Head of caudate nucleus (tissue), 42 donors: ENCODE results near the gene ZNF609.
"Not testable (repeated sequence)": the region's sequence is repeated elsewhere in the genome, so short reads cannot be mapped to it uniquely, and the experiment has no call there.

Source experiments
- DNase-seq, 42 donors: peaks; one replicate each; pipeline versions ENCODE4 v3.0.0 to v3.0.0-alpha.2; 2020 to 2021; ENCODE audit warnings: mixed read lengths in 7 of 42
- intact Hi-C: fragments of 100-400 bp; cut with DNase I; formaldehyde crosslinking; loops from one replicate; pipeline ENCODE4 v1.15.0; 2022

ZNF609 gene

DNA sequence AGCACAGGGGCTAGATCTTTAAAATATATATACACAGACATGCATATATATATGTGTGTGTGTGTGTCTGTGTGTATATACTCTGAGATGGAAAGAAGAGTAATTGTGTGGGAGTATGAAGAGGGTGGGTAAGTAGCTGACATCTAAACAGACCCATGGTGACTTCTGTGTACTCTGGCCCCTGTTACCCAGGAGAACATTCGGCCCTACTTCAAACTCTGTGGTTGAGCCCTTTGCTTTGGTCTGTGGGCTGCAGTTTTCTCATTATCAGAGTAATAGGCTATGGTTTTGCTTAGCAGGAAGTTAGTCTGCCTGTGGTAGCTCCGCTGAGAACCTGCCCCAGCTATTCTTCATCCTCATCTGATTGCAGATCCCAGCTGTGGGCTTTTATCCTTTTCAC lies 173.6 kb downstream of the ZNF609 start:
- DNase-seq = no peak
- intact Hi-C loops = no loop called here

DNA sequence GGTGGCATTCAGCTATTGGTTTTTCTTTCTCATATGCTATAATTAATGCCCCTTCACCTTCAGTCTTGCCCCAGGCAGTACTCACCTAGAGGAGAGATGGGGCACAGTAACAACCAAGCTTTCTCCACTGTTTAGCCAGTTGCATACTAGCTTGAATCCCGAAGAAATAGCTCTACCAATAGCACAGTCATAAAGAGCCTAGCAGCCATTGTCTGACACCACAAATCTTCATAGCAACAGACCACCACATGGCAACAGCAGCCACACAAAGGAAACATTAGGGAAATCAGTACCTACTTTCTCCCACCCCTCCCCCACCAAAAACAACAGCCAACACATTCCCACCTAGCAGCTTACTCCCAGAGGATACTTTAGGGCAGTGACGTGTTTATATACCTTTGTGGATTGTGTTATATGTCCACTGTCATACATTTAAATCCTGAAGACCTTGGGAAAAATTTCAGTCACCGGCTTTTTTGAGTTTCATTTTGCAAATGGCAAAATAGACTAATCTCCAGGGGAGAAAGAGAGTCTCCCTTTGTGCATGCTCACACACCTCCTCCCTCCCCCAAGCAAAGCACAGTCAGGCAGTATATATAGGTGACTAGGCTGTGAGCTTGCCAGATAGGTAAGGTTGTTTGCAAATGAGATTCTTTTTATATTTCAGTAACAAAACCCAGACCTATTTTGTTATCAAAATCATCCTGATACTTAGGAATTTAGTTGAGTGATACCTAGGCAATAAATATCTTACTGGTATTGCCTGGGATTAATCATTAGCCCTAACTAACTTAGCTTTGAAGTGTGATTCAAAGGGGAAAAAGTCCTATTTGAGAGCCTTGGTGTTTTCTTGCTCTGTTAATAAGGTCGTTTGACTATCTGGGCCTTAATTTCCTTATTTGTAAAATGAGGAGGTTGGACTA lies 174.5 kb downstream of the ZNF609 start:
- intact Hi-C loops = no loop called here
- no peak for DNase-seq

DNA sequence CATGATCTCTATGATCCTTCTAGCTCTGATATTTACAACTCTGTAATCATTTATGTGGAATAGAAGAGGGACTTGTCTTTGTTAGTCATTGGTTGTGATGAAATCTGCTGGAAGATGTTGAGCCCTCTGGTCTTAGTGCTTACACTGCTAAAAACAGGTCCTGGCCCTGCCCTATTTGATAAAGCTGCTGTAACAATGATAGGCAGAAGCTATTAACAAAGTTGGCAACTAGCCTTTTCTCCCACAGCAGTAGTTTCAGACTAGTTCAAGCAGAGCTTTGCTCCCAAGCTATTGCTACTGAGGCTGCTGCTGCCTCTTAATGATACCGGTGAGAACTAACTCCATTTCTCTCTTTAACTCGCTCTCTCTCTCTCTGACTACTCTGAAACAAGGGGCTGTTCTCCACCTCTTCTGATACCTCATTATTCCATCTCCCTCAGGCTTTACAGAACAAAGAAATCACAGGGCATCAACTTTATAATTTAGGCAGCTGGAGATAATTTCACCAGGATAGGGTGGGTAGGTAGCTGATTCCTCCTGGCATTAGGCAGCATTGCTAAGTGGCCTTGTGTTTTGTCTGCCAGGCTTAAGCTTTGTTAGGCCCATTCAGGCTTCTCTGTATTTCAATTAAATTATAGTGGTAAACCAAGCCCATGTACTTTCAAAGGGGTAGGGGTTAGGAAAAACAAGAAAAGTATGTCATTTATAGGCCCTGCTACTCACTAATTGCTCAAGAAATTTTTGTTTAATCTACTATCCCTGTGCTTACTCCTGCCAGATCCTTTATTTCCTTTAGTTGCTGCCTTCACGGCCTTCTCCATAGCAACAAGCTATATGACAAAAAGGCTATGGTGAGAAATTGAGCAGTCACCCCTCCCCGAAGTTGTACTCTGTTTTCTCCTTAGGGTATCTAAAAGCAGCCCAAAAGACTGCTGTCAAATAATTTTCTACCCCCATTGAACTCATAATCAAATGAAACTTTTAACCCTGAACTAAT lies 175.4 kb downstream of the ZNF609 start:
- DNase-seq = no peak
- intact Hi-C loops = no loop called here

DNA sequence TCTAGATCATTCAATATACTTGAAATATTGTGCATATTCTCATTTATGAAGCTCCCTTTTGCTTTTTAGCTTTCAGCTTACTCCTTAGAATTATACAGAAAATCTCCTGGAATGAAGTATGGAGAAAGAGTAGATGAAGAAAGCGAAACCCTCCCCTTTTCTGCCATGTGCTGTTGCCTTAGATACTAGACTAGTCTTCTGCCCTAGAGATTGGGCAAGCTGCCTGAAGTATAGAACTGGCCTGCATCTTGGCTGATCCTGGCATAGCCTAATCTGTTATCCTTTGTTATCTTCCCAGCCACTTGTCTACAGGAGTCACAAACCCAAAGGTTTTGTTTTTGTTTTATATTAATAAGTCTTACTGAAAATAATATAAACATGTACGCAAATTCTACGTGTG lies 176.2 kb downstream of the ZNF609 start:
- no peak for DNase-seq
- intact Hi-C loops = no loop called here

DNA sequence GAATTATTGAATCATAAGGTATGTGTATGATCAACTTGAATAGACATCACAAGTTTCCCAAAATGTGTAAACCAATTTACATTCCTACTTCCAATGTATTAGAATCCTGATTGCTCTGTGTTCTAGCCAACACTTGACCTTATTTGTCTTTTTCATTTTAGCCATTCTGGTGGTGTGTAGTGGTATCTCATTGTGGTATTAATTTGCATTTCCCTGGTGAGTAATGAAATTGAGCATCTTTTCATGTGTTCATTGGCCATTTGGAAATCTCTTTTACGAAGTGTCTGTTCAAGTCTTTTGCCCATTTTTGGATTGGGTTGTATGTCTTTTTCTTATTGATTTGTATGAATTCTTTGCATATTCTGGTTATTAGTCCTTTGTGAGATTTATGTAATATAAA lies 177.0 kb downstream of the ZNF609 start:
- no peak for DNase-seq
- intact Hi-C loops = no loop called here

DNA sequence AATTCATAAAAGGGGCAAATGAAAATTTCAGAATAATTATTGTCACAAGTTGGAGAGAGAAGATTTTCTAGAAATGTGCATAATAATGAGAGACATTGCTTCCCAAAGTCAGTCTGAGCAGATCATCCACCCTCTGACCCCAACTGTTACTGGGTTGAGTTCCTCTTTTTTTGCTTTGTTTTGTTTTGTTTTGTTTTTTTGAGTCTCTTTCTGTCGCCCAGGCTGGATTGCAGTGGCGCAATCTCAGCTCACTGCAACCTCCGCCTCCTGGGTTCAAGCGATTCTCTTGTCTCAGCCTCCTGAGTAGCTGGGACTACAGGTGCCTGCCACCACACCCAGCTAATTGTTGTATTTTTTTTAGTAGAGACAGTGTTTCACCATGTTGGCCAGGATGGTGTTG lies 179.4 kb downstream of the ZNF609 start:
- DNase-seq, intact Hi-C loops: not testable (repeated sequence)

DNA sequence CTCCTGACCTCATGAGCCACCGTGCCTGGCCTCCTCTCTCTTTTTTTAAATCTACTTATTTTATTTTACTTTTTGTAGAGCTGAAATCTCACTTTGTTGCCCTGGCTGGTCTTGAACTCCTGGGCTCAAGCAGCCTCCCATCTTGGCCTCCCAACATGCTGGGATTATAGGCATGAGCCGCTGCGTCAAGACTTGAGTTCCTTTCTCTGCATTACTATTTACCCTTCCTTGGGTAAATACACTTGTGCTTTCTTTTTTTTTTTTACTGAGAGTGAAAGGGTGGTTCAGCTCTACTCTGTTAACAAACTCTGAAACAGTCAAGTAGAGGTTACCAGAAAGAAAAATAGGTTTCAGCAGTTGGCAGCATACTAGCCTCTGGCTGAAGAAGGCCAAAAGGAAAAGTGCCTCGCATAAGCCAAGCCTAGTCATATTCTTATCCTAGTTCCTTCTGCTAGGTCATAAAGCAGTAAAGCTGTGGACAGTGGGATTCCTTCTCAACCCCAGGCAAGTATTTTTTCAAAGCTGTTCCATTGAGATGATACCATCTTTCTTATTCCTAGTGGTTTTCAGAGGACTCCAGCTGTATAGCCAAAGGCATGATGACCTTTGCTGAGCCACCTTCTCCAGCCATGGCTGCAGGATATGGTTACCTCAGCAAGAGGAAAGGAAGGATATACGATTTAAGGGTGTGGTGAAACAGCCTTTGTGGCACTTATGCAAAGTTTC lies 179.9 kb downstream of the ZNF609 start:
- DNase-seq = no peak
- intact Hi-C loops = no loop called here

DNA sequence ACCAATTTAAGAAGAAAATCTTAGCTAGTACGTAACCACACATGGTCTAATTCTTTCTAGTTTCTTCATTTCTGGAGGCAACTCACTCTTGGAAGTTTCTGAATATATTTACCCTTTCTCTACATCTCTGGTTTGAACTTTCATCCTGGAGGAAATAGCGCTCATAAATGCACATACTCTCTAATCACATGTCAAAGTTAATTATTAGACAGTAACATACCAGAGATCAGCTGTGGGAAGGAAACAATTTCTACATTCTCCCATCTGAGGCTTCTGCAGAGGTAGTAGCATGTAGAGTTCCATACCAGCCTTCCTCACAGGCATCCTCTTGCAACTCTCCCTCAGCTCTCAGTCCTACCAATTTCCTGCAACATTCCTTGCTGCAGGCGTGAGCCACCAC lies 182.5 kb downstream of the ZNF609 start:
- DNase-seq = no peak
- intact Hi-C loops = no loop called here

DNA sequence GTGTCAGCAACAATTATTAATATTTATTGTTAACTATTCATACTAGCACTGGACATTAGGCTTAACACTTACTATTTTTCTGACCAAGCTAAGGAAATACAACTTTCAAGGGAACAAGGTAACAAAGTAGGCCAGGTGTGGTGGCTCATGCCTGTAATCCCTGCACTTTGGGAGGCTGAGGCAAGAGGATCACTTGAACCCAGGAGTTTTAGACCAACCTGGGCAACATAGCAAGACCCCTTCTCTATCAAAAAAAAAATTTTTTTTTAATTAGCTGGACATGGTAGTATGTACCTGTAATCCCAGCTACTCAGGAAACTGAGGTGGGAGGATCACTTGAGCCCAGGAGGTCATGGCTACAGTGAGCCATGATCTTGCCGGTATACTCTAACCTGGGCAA lies 183.3 kb downstream of the ZNF609 start:
- intact Hi-C loops = no loop called here

DNA sequence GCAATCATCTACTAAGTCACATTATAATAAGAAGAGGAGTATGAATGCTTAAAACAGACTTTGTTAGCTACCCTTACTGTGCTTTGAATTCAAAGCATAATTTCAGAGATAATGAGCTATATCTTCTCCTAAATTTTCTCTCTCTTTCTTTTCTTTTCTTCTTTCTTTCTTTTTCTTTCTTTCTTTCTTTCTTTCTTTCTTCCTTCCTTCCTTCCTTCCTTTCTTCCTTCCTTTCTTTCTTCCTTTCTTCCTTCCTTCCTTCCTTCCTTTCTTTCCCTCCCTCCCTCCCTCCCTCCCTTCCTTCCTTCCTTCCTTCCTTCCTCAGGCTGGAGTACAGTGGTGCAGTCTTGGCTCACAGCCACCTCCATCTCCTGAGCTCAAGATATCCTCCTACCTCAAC lies 184.4 kb downstream of the ZNF609 start:
- intact Hi-C loops, DNase-seq: not testable (repeated sequence)

More for the DNA sequence above, 183.3 kb downstream of the ZNF609 start:
- no peak for DNase-seq

DNA sequence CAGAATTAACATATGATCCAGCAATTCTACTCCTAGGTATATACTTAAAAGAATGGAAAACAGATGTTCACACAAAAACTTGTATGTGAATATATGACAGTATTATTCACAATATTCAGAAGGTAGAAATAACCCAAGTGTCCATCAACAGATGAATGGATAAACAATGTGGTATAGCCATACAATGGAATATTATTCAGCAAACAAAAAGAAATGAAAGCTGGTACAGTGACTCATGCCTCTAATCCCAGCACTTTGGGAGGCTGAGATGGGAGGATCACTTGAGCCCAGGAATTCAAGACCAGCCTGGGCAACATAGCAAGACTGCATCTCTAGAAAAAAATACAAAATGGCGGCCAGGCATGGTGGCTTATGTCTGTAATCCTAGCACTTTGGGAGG lies 185.6 kb downstream of the ZNF609 start:
- DNase-seq = no peak
- intact Hi-C loops = no loop called here

DNA sequence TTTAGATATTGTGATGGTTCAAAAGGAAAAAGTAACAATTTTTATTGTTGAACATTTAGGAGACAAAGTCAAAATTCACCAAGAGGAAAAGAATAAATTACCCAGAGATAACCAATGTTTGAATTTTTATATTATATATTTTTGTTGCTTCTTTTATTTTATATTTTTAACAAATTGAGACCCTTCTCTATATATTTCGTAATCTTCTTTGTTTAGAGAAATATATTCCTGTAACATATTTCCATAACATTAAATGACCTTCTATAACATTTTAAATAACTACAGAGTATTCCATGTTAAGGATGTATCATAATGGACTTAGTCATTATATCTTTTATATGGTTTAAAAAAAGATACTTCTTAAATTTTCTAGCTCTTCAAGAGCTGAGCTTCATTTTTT lies 187.0 kb downstream of the ZNF609 start:
- DNase-seq = no peak
- intact Hi-C loops = no loop called here

DNA sequence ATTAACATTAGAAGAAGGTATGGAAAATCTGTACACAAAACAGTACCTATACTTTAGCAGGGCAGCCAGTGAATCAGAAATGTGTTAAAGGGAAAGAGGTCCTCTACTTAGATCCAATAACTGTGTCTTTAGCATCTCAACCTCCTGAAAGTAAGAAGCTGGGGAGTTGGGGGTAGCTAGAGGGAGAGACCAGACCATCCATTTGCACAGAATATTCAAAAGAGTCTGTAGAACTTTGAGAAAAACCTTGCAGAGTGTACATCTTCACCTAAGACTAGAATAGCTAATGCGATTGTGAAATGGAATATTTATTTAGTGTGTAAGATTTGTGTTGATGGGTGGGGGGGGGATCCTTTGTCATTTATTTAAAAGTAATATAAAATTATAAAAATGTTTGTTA lies 190.2 kb downstream of the ZNF609 start:
- no peak for DNase-seq
- intact Hi-C loops = loop anchor here (10.0 kb wide), 1 partner anchor 226 kb away; no protein-coding TSS in a partner anchor

DNA sequence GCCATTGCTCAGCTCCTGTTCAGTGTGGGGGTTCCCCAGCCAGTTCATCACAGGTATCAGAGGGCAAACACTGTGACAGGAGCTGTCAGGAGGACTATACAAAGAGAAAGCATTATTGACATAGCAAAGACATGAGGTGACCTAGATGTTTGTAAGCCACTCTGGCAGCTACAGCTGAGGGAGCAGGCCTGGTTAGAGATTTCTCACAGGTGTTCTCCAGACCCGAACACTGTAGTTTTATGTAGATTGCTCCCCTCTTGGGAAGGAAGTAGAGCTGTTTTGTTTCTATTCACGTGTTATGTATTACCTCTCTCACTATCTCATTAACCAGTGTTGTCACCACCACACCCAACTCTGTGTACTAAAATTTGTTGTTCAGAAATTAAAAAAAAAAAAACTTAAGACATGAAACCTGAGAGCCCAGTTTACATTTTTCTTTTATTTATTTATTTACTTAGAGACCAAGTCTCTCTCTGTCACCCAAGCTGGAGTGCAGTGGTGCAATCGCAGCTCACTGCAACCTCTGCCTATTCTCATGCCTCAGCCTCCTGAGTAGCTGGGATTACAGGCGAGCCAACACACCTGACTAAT lies 191.3 kb downstream of the ZNF609 start:
- intact Hi-C loops = loop anchor here (10.0 kb wide), 1 partner anchor 227 kb away; no protein-coding TSS in a partner anchor
- no peak for DNase-seq

DNA sequence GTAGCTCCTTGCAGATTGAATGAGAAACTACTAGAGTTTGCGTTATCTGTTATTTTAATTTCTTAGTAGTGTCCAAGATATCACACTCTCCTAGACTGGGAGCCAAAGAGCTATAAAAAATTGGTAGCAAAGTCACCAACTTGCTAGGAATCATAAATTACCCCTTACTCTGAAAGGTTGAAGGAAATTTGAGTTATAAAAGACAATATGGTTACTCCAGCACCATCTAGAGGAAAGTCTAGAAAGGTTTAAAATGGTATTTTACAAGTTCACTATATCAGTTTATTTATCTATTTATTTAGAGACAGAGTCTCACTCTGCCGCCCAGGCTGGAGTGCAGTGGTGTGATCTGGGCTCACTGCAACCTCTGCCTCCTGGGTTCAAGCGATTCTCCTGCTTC lies 193.4 kb downstream of the ZNF609 start:
- intact Hi-C loops = loop anchor here (10.0 kb wide), 1 partner anchor 229 kb away; no protein-coding TSS in a partner anchor

DNA sequence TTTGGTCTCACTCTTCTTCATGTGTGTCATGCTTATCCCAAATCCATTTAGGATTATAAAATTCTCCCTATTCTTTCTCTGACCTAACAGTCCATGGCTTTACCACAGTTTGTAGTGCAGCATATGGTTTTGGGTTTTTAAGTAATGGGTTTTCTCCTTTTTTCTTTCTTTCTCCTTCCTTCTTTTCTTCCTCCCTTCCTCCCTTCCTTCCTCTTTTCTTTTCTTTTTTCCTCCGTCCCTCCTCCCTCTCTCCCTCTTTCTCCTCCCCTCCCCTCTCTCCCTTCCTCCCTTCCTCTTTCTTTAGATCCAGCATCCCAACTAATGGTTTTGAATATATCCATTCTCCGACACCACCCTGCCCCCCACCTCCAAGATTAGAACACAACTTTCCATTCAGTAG lies 196.1 kb downstream of the ZNF609 start:
- intact Hi-C loops = loop anchor here (10.0 kb wide), 1 partner anchor 232 kb away; no protein-coding TSS in a partner anchor
- DNase-seq = no peak

More for the DNA sequence above, 193.4 kb downstream of the ZNF609 start:
- DNase-seq = no peak

DNA sequence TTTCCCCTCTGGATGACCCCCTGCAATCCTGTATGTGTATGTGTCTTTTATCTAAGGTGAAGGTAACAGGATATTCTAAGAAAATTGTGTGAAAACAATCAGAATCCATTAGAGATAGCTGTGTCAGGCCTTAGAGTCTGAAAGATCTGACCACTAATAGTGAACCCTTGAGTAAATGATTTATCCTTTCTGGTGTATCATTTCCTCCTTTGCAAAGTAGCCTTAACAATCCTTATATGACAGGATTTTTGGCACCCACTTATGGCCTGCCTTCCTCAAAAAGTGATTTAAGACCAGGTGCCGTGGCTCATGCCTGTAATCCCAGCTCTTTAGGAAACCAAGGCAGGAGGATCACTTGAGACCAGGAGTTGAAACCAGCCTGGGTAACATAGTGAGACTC lies 204.8 kb downstream of the ZNF609 start:
- DNase-seq = peak in 1 of 42 donors; percentile 13
- intact Hi-C loops = no loop called here

DNA sequence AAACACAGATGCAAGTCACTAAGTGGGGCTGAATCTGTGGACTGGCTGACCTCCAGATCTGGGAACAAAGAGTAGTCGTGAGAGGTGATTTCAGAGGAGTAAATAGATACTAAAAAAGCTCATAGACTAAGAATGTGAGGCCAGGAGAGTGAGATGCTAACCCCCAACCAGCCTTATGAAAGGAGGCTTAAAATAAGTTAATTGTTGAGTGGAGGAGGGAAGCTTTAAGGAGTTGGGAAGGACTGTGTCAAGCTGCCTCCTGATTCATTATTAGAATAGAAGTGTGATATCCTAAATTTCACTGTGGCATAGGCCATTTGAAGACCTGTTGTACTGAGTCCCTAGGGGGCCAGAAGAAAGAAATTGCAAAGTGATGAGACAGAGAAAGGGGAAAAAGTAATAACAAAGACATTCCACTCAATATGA lies 207.4 kb downstream of the ZNF609 start:
- intact Hi-C loops = no loop called here
- no peak for DNase-seq

DNA sequence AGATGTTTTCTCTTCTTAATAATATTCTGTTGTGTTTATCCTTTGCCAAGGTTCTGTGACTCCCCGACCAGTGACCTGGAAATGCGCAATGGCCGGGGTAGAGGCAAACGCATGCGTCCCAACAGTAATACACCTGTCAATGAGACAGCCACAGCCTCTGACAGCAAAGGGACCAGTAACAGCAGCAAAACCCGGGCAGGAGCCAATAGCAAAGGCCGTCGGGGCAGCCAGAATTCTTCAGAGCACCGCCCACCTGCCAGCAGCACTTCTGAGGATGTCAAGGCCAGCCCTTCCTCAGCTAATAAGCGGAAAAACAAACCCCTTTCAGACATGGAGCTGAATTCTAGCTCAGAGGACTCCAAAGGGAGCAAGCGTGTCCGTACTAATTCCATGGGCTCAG lies 213.5 kb downstream of the ZNF609 start:
- DNase-seq = peak in 1 of 42 donors; percentile 20
- intact Hi-C loops = no loop called here
